Lower leg skin (tissue), 3 donors: ENCODE data around the gene SLC25A18.
"Not testable (repeated sequence)": the region's sequence is repeated elsewhere in the genome, so short reads cannot be mapped to it uniquely, and the experiment has no call there.

Source experiments
- POLR2A ChIP-seq, 2 donors: fragments of 450-650 bp; IDR thresholded peaks; one replicate each; pipeline ENCODE4 v1.6.1; 2016 to 2017; ENCODE audit warnings: antibody characterized with exemption in 2 of 2, mild to moderate bottlenecking in 1 of 2, moderate library complexity in 1 of 2
- TF ChIP-seq, protein P1 (sequence below), 3 donors: fragments of 450-650 bp; IDR thresholded peaks; one replicate each; pipeline ENCODE4 v1.5.1; 2016; ENCODE audit warnings: antibody characterized with exemption in 3 of 3, mild to moderate bottlenecking in 3 of 3, moderate library complexity in 2 of 3

DNA sequence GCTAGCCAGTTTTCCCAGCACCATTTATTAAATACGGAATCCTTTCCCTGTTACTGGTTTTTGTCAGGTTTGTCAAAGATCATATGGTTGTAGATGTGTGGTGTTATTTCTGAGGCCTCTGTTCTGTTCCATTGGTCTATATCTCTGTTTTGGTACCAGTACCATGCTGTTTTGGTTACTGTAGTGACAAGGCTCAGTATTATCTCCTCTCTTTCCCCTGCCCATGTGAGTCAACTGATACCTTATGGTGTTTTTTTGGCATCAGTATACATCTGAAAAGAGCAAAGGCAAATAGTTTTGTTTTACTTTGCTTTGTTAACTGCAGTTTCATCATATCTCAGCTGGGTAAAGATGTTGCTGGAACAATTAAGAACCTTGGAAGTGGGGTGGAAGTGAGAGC lies 41.3 kb upstream of the SLC25A18 start:
- TF ChIP-seq, protein P1, sequence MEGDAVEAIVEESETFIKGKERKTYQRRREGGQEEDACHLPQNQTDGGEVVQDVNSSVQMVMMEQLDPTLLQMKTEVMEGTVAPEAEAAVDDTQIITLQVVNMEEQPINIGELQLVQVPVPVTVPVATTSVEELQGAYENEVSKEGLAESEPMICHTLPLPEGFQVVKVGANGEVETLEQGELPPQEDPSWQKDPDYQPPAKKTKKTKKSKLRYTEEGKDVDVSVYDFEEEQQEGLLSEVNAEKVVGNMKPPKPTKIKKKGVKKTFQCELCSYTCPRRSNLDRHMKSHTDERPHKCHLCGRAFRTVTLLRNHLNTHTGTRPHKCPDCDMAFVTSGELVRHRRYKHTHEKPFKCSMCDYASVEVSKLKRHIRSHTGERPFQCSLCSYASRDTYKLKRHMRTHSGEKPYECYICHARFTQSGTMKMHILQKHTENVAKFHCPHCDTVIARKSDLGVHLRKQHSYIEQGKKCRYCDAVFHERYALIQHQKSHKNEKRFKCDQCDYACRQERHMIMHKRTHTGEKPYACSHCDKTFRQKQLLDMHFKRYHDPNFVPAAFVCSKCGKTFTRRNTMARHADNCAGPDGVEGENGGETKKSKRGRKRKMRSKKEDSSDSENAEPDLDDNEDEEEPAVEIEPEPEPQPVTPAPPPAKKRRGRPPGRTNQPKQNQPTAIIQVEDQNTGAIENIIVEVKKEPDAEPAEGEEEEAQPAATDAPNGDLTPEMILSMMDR (IDR thresholded peaks at IDR 0.05): not testable (repeated sequence)
- not testable (repeated sequence) for TF ChIP-seq POLR2A (IDR thresholded peaks at IDR 0.05)
